PC-9 (cell line): ENCODE data around the gene MYO19. TPM values are rescaled to one million over a fixed set of nuclear protein-coding genes. Genes with fewer than 3 reads are reported as not detected.

Experiments
- BruUV-seq: library from RNA; stranded (reverse); fragments of 400-500 nt; replicated peaks from 2 replicates; lab custom pipeline; 2021; lab: Mats Ljungman, UMichigan
- CTCF ChIA-PET: fragments of 300-600 bp; sonication (Branson Sonifier 250); formaldehyde crosslinking; loops from one replicate; lab custom pipeline; 2022; ENCODE audit warnings: antibody characterized with exemption; lab: Charles Lee
- POLR2A ChIA-PET: fragments of 300-600 bp; sonication (Branson Sonifier 250); formaldehyde crosslinking; loops from one replicate; lab custom pipeline; 2022; ENCODE audit warnings: antibody characterized with exemption; ENCODE audit not compliant: unreplicated experiment; lab: Charles Lee
- DNase-seq, 2 experiments: peaks; one replicate each; pipeline versions ENCODE4 v3.0.0 to v3.0.0-alpha.2; 2015 to 2022; ENCODE audit warnings: mixed read lengths in 1 of 2
- H2AFZ ChIP-seq: fragments of 200-600 bp; sonication (generic); 2 replicates; pipeline ENCODE4 v1.8.1; 2017; ENCODE audit warnings: antibody characterized with exemption
- H3F3A ChIP-seq: fragments of 200-600 bp; sonication (generic); 2 replicates; pipeline ENCODE4 v1.8.1; 2017; ENCODE audit warnings: antibody characterized with exemption, mild to moderate bottlenecking, low read depth; ENCODE audit not compliant: insufficient read depth
- H3K27ac ChIP-seq: fragments of 200-600 bp; sonication (generic); 2 replicates; pipeline ENCODE4 v1.6.1; 2016; ENCODE audit warnings: mixed run types
- H3K27me3 ChIP-seq: fragments of 200-600 bp; sonication (generic); 2 replicates; pipeline ENCODE4 v1.6.1; 2016; ENCODE audit warnings: low read depth, mixed run types; ENCODE audit not compliant: insufficient read depth
- H3K36me3 ChIP-seq: fragments of 200-600 bp; sonication (generic); 2 replicates; pipeline ENCODE4 v1.6.1; 2016; ENCODE audit warnings: low read depth, mixed run types
- H3K4me1 ChIP-seq: fragments of 200-600 bp; sonication (generic); replicated peaks from 2 replicates; pipeline ENCODE4 v1.6.1; 2016; ENCODE audit warnings: mixed run types; ENCODE audit not compliant: insufficient read depth
- H3K4me2 ChIP-seq: fragments of 200-600 bp; sonication (generic); 2 replicates; pipeline ENCODE4 v1.6.1; 2017; ENCODE audit warnings: mixed run types
- H3K4me3 ChIP-seq: fragments of 200-600 bp; sonication (generic); 2 replicates; pipeline ENCODE4 v1.6.1; 2016; ENCODE audit warnings: mixed run types
- H3K79me2 ChIP-seq: fragments of 200-600 bp; sonication (generic); 2 replicates; pipeline ENCODE4 v1.6.1; 2017; ENCODE audit warnings: low read depth, mixed run types
- H3K9me2 ChIP-seq: fragments of 200-600 bp; sonication (generic); 2 replicates; pipeline ENCODE4 v1.8.1; 2017; ENCODE audit warnings: mild to moderate bottlenecking; ENCODE audit not compliant: insufficient read depth
- H3K9me3 ChIP-seq: fragments of 200-600 bp; sonication (generic); 2 replicates; pipeline ENCODE4 v1.8.1; 2016; ENCODE audit warnings: low read depth; ENCODE audit not compliant: insufficient read depth
- H4K20me1 ChIP-seq: fragments of 200-600 bp; sonication (generic); 2 replicates; pipeline ENCODE4 v1.8.1; 2017; ENCODE audit not compliant: insufficient read depth
- EZH2 ChIP-seq: fragments of 200-600 bp; sonication (generic); IDR thresholded peaks from 2 replicates; pipeline ENCODE4 v1.8.0; 2017; ENCODE audit warnings: antibody characterized with exemption, low read depth
- intact Hi-C: fragments of 100-400 bp; cut with micrococcal nuclease; formaldehyde crosslinking; loops from one replicate; pipeline ENCODE4 v1.10.0; 2022; ENCODE audit not compliant: unreplicated experiment
- total RNA-seq: library from RNA; stranded (reverse); gene quantifications from 2 replicates; pipeline ENCODE4 v1.2.3, GENCODE V29; 2021
- TF ChIP-seq, protein P1 (sequence below): fragments of 200-600 bp; sonication (generic); conservative IDR thresholded peaks from 2 replicates; pipeline ENCODE4 v1.6.1; 2017; ENCODE audit warnings: mixed run types, antibody characterized with exemption, mild to moderate bottlenecking, moderate library complexity

MYO19 gene
- total RNA-seq, 1 experiment from 2014 or later = 110 TPM

DNA sequence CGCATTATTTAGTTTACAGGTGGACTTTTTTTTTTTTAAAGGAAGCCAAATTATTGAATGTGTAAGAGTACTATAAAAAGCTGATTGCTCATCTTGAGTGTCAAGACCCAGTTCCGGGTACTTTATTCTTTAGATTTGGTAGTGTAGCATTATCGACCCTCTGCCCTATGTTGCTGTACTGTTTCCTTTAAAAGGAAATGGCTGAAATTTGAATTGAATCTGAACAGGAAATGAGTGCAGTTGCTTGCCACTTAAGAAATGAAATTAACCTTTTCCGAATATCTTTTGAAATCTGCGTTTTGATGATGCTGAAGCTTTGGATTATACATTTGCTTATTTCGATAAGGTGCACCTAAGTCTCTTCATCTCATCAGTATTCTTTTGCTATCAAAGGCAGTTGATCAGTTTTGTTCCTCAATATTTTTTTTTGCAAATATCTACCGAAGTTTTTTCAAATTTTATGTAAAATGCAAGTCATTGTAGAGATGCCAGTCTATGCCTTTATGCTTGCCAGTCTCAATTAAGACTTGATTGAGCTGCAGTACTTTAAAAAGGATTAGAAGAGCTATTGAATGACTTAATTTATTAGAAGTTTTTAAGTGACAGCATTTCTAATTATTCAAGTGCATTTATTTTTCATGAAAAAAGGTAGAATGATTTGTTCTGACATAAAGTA, 11.9 kb upstream of the MYO19 start:
- H3K9me2 ChIP-seq = no peaks in the 10 kb centered on the region
- no peaks in the 10 kb centered on the region for H3K9me3 ChIP-seq
- peak overlapping the region; percentile 98 for H3K4me2 ChIP-seq
- no peaks in the 10 kb centered on the region for H3K27me3 ChIP-seq
- H3K79me2 ChIP-seq = peaks cover 84% of the 10 kb centered on the region
- peaks cover 55% of the 10 kb centered on the region for H4K20me1 ChIP-seq
- TF ChIP-seq, protein P1, sequence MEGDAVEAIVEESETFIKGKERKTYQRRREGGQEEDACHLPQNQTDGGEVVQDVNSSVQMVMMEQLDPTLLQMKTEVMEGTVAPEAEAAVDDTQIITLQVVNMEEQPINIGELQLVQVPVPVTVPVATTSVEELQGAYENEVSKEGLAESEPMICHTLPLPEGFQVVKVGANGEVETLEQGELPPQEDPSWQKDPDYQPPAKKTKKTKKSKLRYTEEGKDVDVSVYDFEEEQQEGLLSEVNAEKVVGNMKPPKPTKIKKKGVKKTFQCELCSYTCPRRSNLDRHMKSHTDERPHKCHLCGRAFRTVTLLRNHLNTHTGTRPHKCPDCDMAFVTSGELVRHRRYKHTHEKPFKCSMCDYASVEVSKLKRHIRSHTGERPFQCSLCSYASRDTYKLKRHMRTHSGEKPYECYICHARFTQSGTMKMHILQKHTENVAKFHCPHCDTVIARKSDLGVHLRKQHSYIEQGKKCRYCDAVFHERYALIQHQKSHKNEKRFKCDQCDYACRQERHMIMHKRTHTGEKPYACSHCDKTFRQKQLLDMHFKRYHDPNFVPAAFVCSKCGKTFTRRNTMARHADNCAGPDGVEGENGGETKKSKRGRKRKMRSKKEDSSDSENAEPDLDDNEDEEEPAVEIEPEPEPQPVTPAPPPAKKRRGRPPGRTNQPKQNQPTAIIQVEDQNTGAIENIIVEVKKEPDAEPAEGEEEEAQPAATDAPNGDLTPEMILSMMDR = no peak
- no peak for DNase-seq
- CTCF ChIA-PET = interaction anchor here (0.5 kb wide), 1 partner anchor 590 kb away, joined by 5 read pairs; no protein-coding TSS in a partner anchor
- intact Hi-C loops = no loop called here
- peaks cover 18% of the 10 kb centered on the region for H3K36me3 ChIP-seq
- no peak overlapping the region for H2AFZ ChIP-seq
- peak overlapping the region; percentile 62 for H3K27ac ChIP-seq
- BruUV-seq = no TSS peak
- H3K4me3 ChIP-seq = peak overlapping the region; percentile 78
- H3K4me1 ChIP-seq = peaks cover 27% of the 10 kb centered on the region
- POLR2A ChIA-PET = no interaction called here
- peaks cover 39% of the 10 kb centered on the region for H3F3A ChIP-seq

DNA sequence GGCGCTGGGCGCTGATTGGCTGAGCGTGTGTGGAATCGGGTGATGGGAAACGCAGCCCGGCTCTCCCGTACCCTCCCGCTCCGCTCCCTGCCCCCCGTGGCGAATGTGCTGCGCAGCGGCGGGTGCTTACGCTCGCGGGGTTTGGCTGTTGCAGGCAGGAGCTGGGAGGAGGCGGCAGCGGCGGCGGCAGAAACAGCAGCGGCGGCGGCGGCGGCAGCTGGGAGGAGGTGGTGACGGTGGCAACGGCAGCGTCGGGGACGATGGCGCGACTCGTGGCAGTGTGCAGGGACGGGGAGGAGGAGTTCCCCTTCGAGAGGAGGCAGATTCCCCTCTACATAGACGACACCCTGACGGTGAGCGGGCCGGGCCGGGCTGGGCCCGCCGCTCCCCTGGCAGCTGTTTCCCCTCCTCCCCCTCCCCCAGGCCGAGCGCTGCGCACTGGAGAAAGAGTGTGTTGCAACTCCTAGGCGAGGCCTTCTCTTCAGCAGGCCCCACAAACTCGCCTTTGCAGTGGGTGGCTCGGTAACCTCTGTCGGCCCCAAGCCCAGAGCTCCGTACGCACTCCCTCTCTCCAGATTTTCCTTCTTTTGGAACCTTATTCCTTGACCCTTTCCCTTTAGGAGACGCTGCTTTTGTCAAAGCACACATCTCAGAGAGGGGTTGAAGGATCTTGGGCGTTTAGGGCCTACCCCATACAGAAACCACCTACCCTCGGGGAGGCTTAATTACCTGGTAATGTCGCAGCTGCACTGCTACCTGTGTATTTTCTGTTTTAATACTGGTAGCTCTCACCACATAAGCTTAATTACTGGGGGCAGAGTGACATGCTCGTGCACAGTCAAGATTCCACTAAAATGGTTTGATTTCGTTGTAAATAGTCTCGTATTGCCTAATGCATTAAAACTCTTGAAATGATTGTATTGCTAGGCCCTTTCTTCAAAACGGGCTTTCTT, 11.1 kb upstream of the MYO19 start:
- Histone ChIP-seq H3K27me3 (no peaks in the 10 kb centered on the region), H3K9me2 (no peaks in the 10 kb centered on the region), H3K9me3 (no peaks in the 10 kb centered on the region), H3K4me2 (peak overlapping the region; percentile 98), H2AFZ (peak overlapping the region; percentile 87), H3K27ac (peak overlapping the region; percentile 62), H3K4me3 (peak overlapping the region; percentile 78), H3K79me2 (peaks cover 77% of the 10 kb centered on the region), H3F3A (peaks cover 45% of the 10 kb centered on the region), H4K20me1 (peaks cover 47% of the 10 kb centered on the region), H3K36me3 (peaks cover 20% of the 10 kb centered on the region), H3K4me1 (peaks cover 27% of the 10 kb centered on the region)
- BruUV-seq = TSS peak; percentile 38
- intact Hi-C loops = no loop called here
- TF ChIP-seq, protein P1 = no peak
- no peak for TF ChIP-seq EZH2
- peak; percentile 93 to 97 for DNase-seq
- POLR2A ChIA-PET = interaction anchor here (0.6 to 0.8 kb wide), 2 partner anchors 10 to 621 kb away, joined by 3 to 14 read pairs; partner anchors contain the start of gene PIGW
- CTCF ChIA-PET = no interaction called here

DNA sequence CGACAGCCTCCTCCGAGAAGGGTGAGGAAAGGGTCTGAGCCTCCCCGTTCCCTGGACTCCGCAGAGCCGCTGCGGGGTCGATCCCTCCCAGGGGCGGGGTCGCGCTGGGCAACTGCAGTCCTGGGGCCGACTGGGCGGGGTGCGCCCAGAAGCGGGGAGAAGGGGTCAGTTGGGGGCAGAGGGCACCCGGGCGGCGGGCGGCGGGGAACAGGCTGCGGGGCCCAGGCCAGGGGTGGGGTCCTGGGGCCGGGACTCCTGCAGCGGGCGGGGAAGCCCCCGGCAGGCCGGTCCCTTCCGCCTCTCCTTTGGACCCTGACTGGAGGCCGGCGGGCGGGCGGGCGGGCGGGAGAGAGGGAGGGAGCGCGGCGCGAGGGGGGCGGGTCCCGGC, 10.4 kb upstream of the MYO19 start:
- Histone ChIP-seq H4K20me1 (peaks cover 40% of the 10 kb centered on the region), H3K4me3 (peak overlapping the region; percentile 91), H3K79me2 (peaks cover 71% of the 10 kb centered on the region), H3K9me2 (no peaks in the 10 kb centered on the region), H3K4me2 (peak overlapping the region; percentile 83), H3K4me1 (peaks cover 27% of the 10 kb centered on the region), H3K27me3 (no peaks in the 10 kb centered on the region), H3K36me3 (peaks cover 20% of the 10 kb centered on the region), H3F3A (peaks cover 45% of the 10 kb centered on the region), H3K27ac (peak overlapping the region; percentile 81), H2AFZ (peak overlapping the region; percentile 100), H3K9me3 (no peaks in the 10 kb centered on the region)
- TF ChIP-seq EZH2 = no peak
- TF ChIP-seq, protein P1 = no peak
- DNase-seq = peak in 1 of 2 experiments; percentile 80
- ChIA-PET CTCF (no interaction called here), POLR2A (interaction anchor here (0.7 to 0.8 kb wide), 2 partner anchors 9 to 10 kb away, joined by 3 read pairs; partner anchors contain the start of gene PIGW)
- intact Hi-C loops = no loop called here
- no TSS peak for BruUV-seq
